NCI-H2029 treated with DMSO at 0.1 percent for 48 hours (cell line): ENCODE measurements around the gene SLC39A5.
A peak's percentile ranks its signal among the peaks of the same experiment; 100 is the strongest.
"Not testable (repeated sequence)": the region's sequence is repeated elsewhere in the genome, so short reads cannot be mapped to it uniquely, and the experiment has no call there.

ENCODE experiments used
- DNase-seq: peaks from one replicate; lab custom pipeline; 2025; lab: John Stamatoyannopoulos, UW

Gene SLC39A5

GRCh38 chr12:56244494-56244893, 14.6 kb downstream of the SLC39A5 start:
- no peak for DNase-seq

- DNase-seq = no peak
Observed at GRCh38 chr12:56247923-56248322, 18.1 kb downstream of the SLC39A5 start.

- DNase-seq = no peak
Observed at GRCh38 chr12:56248711-56249110, 18.9 kb downstream of the SLC39A5 start.

- DNase-seq = no peak
Observed at GRCh38 chr12:56252649-56253048, 22.8 kb downstream of the SLC39A5 start.

GRCh38 chr12:56253091-56253490, 23.2 kb downstream of the SLC39A5 start:
- no peak for DNase-seq

- no peak for DNase-seq
Observed at GRCh38 chr12:56255671-56256070, 25.8 kb downstream of the SLC39A5 start.

GRCh38 chr12:56256326-56256960, 26.6 kb downstream of the SLC39A5 start:
- no peak for DNase-seq

- DNase-seq = no peak
Observed at GRCh38 chr12:56257071-56257470, 27.2 kb downstream of the SLC39A5 start.

GRCh38 chr12:56257491-56258067, 27.7 kb downstream of the SLC39A5 start:
- DNase-seq = no peak

- peak; percentile 22 for DNase-seq
Observed at GRCh38 chr12:56258068-56258819, 28.4 kb downstream of the SLC39A5 start, which contains the start of gene ANKRD52. Gene ANKRD52 (minus strand): TSS chr12:56258384. CDS start chr12:56258269, 115 bp downstream.

- no peak for DNase-seq
Observed at GRCh38 chr12:56258820-56259183, 29.0 kb downstream of the SLC39A5 start.

- DNase-seq = no peak
Observed at GRCh38 chr12:56260380-56260779, 30.5 kb downstream of the SLC39A5 start.

- DNase-seq = no peak
Observed at GRCh38 chr12:56260921-56261320, 31.1 kb downstream of the SLC39A5 start.

GRCh38 chr12:56261503-56262232, 31.8 kb downstream of the SLC39A5 start:
- no peak for DNase-seq

- not testable (repeated sequence) for DNase-seq
Observed at GRCh38 chr12:56262955-56263354, 33.1 kb downstream of the SLC39A5 start.

- DNase-seq = not testable (repeated sequence)
Observed at GRCh38 chr12:56266068-56266692, 36.3 kb downstream of the SLC39A5 start.

- peak; percentile 56 for DNase-seq
Observed at GRCh38 chr12:56266693-56267442, 37.0 kb downstream of the SLC39A5 start, which contains the start of gene COQ10A. Gene COQ10A (plus strand): TSS chr12:56266942. CDS start chr12:56267119, 177 bp downstream.

GRCh38 chr12:56267443-56268071, 37.7 kb downstream of the SLC39A5 start:
- no peak for DNase-seq

GRCh38 chr12:56271031-56271430, 41.2 kb downstream of the SLC39A5 start:
- no peak for DNase-seq

- DNase-seq = not testable (repeated sequence)
Observed at GRCh38 chr12:56272468-56272867, 42.6 kb downstream of the SLC39A5 start.

GRCh38 chr12:56274299-56274698, 44.4 kb downstream of the SLC39A5 start:
- DNase-seq = no peak
